Spleen (tissue), 11 donors: ENCODE results near the gene PPP1R3C. TPM values are rescaled to one million over a fixed set of nuclear protein-coding genes. Genes with fewer than 3 reads are reported as not detected.

Experiments used
- DNase-seq: peaks from one replicate; pipeline ENCODE4 v3.0.0-alpha.2; 2020
- H3K27ac ChIP-seq, 8 donors: fragments of 200-600 bp; sonication (generic) in 7 of 8; 1 replicate in 4 of 8; 2 replicates in 4 of 8; pipeline versions ENCODE4 v1.5.0 to v1.8.0; 2016 to 2021; ENCODE audit warnings: inconsistent platforms in 4 of 8, mild to moderate bottlenecking in 4 of 8, moderate library complexity in 1 of 8
- H3K27me3 ChIP-seq, 7 donors: fragments of 200-600 bp; sonication (generic) in 6 of 7; replicated peaks in 1 of 7; 1 replicate in 4 of 7; 2 replicates in 3 of 7; pipeline versions ENCODE4 v1.5.0 to v1.8.0; 2016 to 2021; ENCODE audit warnings: inconsistent platforms in 3 of 7, mild to moderate bottlenecking in 1 of 7
- H3K36me3 ChIP-seq, 6 donors: fragments of 200-600 bp; sonication (generic) in 5 of 6; 1 replicate in 4 of 6; 2 replicates in 2 of 6; pipeline versions ENCODE4 v1.5.0 to v1.8.0; 2016 to 2021; ENCODE audit warnings: inconsistent platforms in 2 of 6
- H3K4me1 ChIP-seq, 6 donors: fragments of 200-600 bp; sonication (generic) in 5 of 6; 1 replicate in 3 of 6; 2 replicates in 3 of 6; pipeline versions ENCODE4 v1.5.0 to v1.8.0; 2016 to 2021; ENCODE audit warnings: inconsistent platforms in 3 of 6
- H3K4me3 ChIP-seq, 8 donors: fragments of 200-600 bp; sonication (generic) in 7 of 8; 1 replicate in 4 of 8; 2 replicates in 4 of 8; pipeline versions ENCODE4 v1.5.0 to v1.8.0; 2016 to 2021; ENCODE audit warnings: inconsistent platforms in 4 of 8, mild to moderate bottlenecking in 4 of 8, moderate library complexity in 2 of 8
- H3K9me3 ChIP-seq, 8 donors: fragments of 200-600 bp; sonication (generic) in 7 of 8; 1 replicate in 4 of 8; 2 replicates in 4 of 8; pipeline versions ENCODE4 v1.5.0 to v1.8.0; 2016 to 2021; ENCODE audit warnings: inconsistent platforms in 4 of 8
- POLR2A ChIP-seq, 3 donors: fragments of 450-650 bp; IDR thresholded peaks; one replicate each; pipeline ENCODE4 v1.5.1; 2017; ENCODE audit warnings: antibody characterized with exemption in 3 of 3, mild to moderate bottlenecking in 1 of 3
- POLR2AphosphoS5 ChIP-seq, 3 donors: sonication (generic); formaldehyde crosslinking; IDR thresholded peaks; one replicate each; pipeline ENCODE4 v1.5.1; 2017; ENCODE audit warnings: antibody characterized with exemption in 3 of 3
- WGBS, 5 donors: extraction: QIAGEN DNeasy Blood & Tissue Kit in 3 of 5; methylation state at CpG; one replicate each; pipeline versions ENCODE4 v1.1.5 to v1.1.7; 2013 to 2018; 5-methylcytosine and 5-hydroxymethylcytosine counted together
- intact Hi-C: fragments of 100-400 bp; cut with DNase I; formaldehyde crosslinking; loops from one replicate; pipeline ENCODE4 v1.15.0; 2023; ENCODE audit warnings: low total_unique reads
- polyA plus RNA-seq, 3 donors: library from polyadenylated mRNA; stranded (reverse); fragments of 200-250 nt; gene quantifications; one replicate each; pipeline ENCODE4 v1.2.1, GENCODE V29; 2013
- total RNA-seq, 7 donors: library from RNA; depleted of rRNA in 3 of 7; stranded (reverse); fragments of >200 nt in 3 of 7; fragmentation: NEBNext Ultra II Directional in 4 of 7; extraction: Animal tissue kit (Norgen Biotek cat#: 25700) in 4 of 7; gene quantifications; one replicate each; pipeline versions ENCODE4 v1.1.0 to v1.2.1, GENCODE V29; 2016 to 2021
- TF ChIP-seq, protein P1 (sequence below), 11 experiments: fragments of 200-600 bp in 7 of 11; fragments of 450-650 bp in 4 of 11; sonication (generic) in 4 of 11; IDR thresholded peaks in 8 of 11; conservative IDR thresholded peaks in 3 of 11; 1 replicate in 7 of 11; 2 replicates in 4 of 11; pipeline versions ENCODE4 v1.4.0 to v1.8.0; 2016 to 2021; ENCODE audit warnings: antibody characterized with exemption in 11 of 11, inconsistent platforms in 4 of 11, mild to moderate bottlenecking in 1 of 11
- donor health status: healthy with polysubstance abuse.
- donor health status: DM: no; HTN: no; CAD: no; lungs with moderate emphysema.
- donor health status: DM: no; HTN: no; CAD: no.
- donor health status: Bipolar disorder and iron deficiency.
- donor health status: healthy.
- donor health status: DM: no; HTN: no; CAD: no.
- donor health status: DM: yes; HTN: yes; CAD: no.

The PPP1R3C gene
- total and polyA plus RNA-seq, 10 donors: 0.99 to 8.8 (median 4.2) TPM

DNA sequence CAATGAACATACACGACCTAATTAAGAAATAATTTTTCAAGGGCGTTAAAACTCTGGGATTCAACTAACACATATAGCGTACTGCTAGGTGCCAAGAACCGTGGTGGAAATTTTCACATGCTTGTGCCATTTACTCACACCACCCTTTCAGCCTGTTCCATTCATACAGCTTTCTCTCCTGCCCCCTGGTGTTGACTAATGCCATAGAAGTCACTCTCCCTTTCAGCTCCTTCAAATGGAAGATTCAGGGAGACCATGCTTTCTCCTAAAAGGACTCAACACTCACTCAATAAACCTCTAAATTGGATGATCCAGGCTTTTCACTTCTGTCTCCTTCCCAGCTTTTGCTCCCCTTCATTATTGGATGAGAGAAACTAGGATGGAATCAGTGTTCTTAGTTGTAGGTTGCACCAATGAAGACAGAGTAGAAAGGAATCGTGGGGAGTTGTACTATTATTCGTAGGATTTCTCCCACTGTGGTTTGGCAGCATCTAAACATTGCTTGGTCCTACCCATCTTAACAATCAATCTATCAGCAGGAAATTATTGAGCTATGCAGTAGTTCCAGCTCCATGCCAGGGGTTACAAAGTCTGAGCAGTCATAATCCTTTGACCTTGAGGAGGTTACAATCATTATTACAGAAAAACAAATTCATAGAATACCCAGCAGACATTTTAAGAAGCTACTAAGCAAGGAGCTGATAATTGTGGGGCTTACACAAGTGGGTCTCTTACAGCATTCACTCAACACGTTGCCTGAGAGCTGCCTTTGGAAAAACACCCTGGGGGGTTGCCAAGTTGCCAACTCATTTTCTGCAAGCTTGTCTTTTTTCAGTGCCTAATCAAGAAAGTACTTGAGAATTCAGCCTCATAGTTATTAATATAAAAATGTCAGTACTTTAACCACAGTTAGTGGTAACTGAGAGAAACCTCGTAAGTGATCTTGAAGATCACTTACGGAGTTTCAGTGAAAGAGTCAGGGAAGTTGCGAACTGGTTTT, 2.8 kb upstream of the PPP1R3C start:
- no peak overlapping the region for H3K4me3 ChIP-seq
- 47 to 56% (median 52%) methylated on average over 10 of the region's 10 CpGs for WGBS, 5 donors
- no peak for DNase-seq
- H3K9me3 ChIP-seq: no peaks in the 10 kb centered on the region
- peak overlapping the region in 3 of 8 donors; percentile 18 to 38 (median 21) for H3K27ac ChIP-seq
- peaks cover 2 to 26% (median 9%) of the 10 kb centered on the region in 6 donors for H3K4me1 ChIP-seq
- TF ChIP-seq POLR2AphosphoS5 (IDR thresholded peaks at IDR 0.05) (no peak), POLR2A (IDR thresholded peaks at IDR 0.05) (no peak)
- TF ChIP-seq, protein P1, sequence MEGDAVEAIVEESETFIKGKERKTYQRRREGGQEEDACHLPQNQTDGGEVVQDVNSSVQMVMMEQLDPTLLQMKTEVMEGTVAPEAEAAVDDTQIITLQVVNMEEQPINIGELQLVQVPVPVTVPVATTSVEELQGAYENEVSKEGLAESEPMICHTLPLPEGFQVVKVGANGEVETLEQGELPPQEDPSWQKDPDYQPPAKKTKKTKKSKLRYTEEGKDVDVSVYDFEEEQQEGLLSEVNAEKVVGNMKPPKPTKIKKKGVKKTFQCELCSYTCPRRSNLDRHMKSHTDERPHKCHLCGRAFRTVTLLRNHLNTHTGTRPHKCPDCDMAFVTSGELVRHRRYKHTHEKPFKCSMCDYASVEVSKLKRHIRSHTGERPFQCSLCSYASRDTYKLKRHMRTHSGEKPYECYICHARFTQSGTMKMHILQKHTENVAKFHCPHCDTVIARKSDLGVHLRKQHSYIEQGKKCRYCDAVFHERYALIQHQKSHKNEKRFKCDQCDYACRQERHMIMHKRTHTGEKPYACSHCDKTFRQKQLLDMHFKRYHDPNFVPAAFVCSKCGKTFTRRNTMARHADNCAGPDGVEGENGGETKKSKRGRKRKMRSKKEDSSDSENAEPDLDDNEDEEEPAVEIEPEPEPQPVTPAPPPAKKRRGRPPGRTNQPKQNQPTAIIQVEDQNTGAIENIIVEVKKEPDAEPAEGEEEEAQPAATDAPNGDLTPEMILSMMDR (IDR thresholded peaks at IDR 0.05 in 8 of 11, conservative IDR thresholded peaks at IDR 0.05 in 3 of 11): peak; percentile 36 to 77 (median 62)
- intact Hi-C loops: no loop called here
- peaks cover 0 to 51% (median 14%) of the 10 kb centered on the region in 7 donors for H3K27me3 ChIP-seq
- no peaks in the 10 kb centered on the region for H3K36me3 ChIP-seq

DNA sequence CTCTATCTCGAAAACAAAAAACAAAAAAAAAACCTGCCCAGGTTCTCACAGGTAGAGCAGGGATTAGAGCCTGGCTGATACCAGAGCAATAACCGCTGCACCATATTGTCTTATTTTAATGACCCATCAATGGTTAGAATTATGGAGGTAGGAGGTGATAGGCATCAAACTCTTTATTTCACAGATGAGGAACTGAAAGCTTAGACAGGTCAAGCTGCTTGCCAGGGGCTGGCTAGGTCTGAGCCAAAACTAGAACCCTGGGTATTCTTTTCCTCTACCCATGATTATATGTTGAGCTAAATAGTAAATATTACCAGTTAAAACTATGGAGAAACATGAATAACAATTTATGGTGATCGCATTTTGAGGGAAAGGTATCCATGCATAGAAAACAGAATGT, 2.0 kb upstream of the PPP1R3C start:
- Histone ChIP-seq H3K27me3 (peaks cover 0 to 56% (median 14%) of the 10 kb centered on the region in 7 donors), H3K4me1 (peaks cover 2 to 26% (median 9%) of the 10 kb centered on the region in 6 donors), H3K9me3 (no peaks in the 10 kb centered on the region), H3K4me3 (no peak overlapping the region), H3K27ac (no peak overlapping the region), H3K36me3 (no peaks in the 10 kb centered on the region)
- TF ChIP-seq POLR2A (IDR thresholded peaks at IDR 0.05): no peak
- TF ChIP-seq POLR2AphosphoS5 (IDR thresholded peaks at IDR 0.05): no peak
- TF ChIP-seq, protein P1 (IDR thresholded peaks at IDR 0.05 in 8 of 11, conservative IDR thresholded peaks at IDR 0.05 in 3 of 11): no peak
- DNase-seq: no peak
- WGBS, 5 donors: 85 to 93% (median 87%) methylated on average over 3 of the region's 3 CpGs
- intact Hi-C loops: no loop called here

DNA sequence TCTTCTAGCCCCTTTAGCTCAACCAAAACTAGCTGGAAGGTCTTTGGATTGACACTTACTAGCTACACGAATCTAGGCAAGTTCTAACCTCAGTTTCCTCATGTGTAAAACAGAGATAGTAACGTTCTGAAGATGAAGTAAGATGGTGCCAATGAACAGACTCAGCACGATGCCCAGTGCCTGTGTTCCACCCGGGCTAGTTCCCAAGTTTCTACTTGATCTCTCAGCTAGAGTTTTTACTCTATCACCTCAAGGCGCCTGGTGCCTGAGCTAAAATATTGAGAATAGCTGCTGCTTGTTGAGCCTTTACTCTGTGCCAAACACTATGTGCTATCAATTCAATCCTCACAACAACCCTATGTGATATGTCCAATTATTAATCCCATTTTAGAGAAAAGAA, 1.4 kb upstream of the PPP1R3C start:
- intact Hi-C loops: no loop called here
- Histone ChIP-seq H3K4me3 (no peak overlapping the region), H3K4me1 (peaks cover 2 to 26% (median 9%) of the 10 kb centered on the region in 6 donors), H3K36me3 (no peaks in the 10 kb centered on the region), H3K27me3 (peaks cover 0 to 56% (median 14%) of the 10 kb centered on the region in 7 donors), H3K27ac (no peak overlapping the region), H3K9me3 (no peaks in the 10 kb centered on the region)
- 75 to 85% (median 83%) methylated on average over 5 of the region's 5 CpGs for WGBS, 5 donors
- DNase-seq: no peak
- no peak for TF ChIP-seq POLR2AphosphoS5 (IDR thresholded peaks at IDR 0.05)
- TF ChIP-seq, protein P1 (IDR thresholded peaks at IDR 0.05 in 8 of 11, conservative IDR thresholded peaks at IDR 0.05 in 3 of 11): no peak
- TF ChIP-seq POLR2A (IDR thresholded peaks at IDR 0.05): no peak

DNA sequence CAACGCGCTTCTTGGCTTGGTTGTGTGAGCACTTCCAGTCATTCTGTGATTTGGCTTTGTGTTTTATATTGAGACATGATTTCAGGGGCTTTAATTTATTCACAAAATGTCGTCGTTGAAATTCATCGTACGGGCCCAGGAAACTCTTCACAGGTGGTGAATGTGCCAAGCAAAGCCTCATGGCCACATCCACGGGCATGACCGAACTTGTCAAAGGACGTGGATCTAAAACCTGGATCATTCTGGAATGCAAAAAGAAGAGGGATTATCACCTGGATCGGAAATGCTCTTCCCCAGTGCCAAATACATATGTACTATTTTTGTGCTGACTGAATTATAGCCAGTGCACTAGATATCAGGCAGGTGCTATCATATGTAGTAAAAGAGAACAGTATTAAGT, 2.2 kb downstream of the PPP1R3C start:
- Histone ChIP-seq H3K4me1 (peaks cover 2 to 26% (median 9%) of the 10 kb centered on the region in 6 donors), H3K27ac (peak overlapping the region in 1 of 8 donors; percentile 67), H3K36me3 (no peaks in the 10 kb centered on the region), H3K27me3 (peaks cover 0 to 52% (median 14%) of the 10 kb centered on the region in 7 donors), H3K4me3 (peak overlapping the region in 2 of 8 donors; percentile 15 to 52), H3K9me3 (no peaks in the 10 kb centered on the region)
- WGBS, 5 donors: 87 to 94% (median 89%) methylated on average over 10 of the region's 10 CpGs
- intact Hi-C loops: no loop called here
- TF ChIP-seq POLR2A (IDR thresholded peaks at IDR 0.05): no peak
- TF ChIP-seq, protein P1 (IDR thresholded peaks at IDR 0.05 in 8 of 11, conservative IDR thresholded peaks at IDR 0.05 in 3 of 11): no peak
- TF ChIP-seq POLR2AphosphoS5 (IDR thresholded peaks at IDR 0.05): no peak
- DNase-seq: no peak
